SU-DHL-6 (cell line): Measurements from ENCODE around the gene FBXO17.

Source experiments
- H2AFZ ChIP-seq: fragments of 200-600 bp; sonication (generic); 2 replicates; pipeline ENCODE4 v1.6.1; 2014; ENCODE audit warnings: low read depth, mild to moderate bottlenecking, moderate library complexity, mixed read lengths, antibody characterized with exemption, low read length; ENCODE audit not compliant: severe bottlenecking
- H3F3A ChIP-seq: fragments of 200-600 bp; shearing (Covaris generic); 2 replicates; pipeline ENCODE4 v1.6.0; 2016; ENCODE audit warnings: antibody characterized with exemption, mild to moderate bottlenecking; ENCODE audit not compliant: insufficient read depth
- H3K27ac ChIP-seq: fragments of 200-600 bp; sonication (generic); 2 replicates; pipeline ENCODE4 v1.5.1; 2016; ENCODE audit warnings: low read depth, mild to moderate bottlenecking, low read length, moderate library complexity, mixed read lengths
- H3K27me3 ChIP-seq: fragments of 200-600 bp; sonication (generic), shearing (Covaris generic); 2 replicates; pipeline ENCODE4 v1.6.0; 2014; ENCODE audit warnings: mild to moderate bottlenecking, low read length
- H3K36me3 ChIP-seq: fragments of 200-600 bp; sonication (generic); 2 replicates; pipeline ENCODE4 v1.6.1; 2014; ENCODE audit warnings: mild to moderate bottlenecking, low read length, mixed read lengths
- H3K4me2 ChIP-seq: fragments of 300-600, 200-600 bp; shearing (Covaris generic), sonication (generic); 2 replicates; pipeline ENCODE4 v1.6.0; 2014; ENCODE audit warnings: low read length, low read depth, mild to moderate bottlenecking; ENCODE audit not compliant: poor library complexity, severe bottlenecking
- H3K4me3 ChIP-seq: fragments of 200-600 bp; sonication (generic); 2 replicates; pipeline ENCODE4 v1.5.1; 2014; ENCODE audit warnings: antibody characterized with exemption, low read length, mild to moderate bottlenecking, mixed read lengths; ENCODE audit not compliant: insufficient read depth, poor library complexity, severe bottlenecking
- H3K79me2 ChIP-seq: fragments of 200-600 bp; sonication (generic); 2 replicates; pipeline ENCODE4 v1.6.1; 2014; ENCODE audit warnings: mild to moderate bottlenecking, low read length, moderate library complexity; ENCODE audit not compliant: insufficient read depth
- H3K9ac ChIP-seq: fragments of 200-600 bp; sonication (generic); 2 replicates; pipeline ENCODE4 v1.7.0; 2014; ENCODE audit warnings: mild to moderate bottlenecking, low read length
- H3K9me2 ChIP-seq: fragments of 200-600 bp; sonication (generic); replicated peaks from 2 replicates; pipeline ENCODE4 v1.6.1; 2014; ENCODE audit warnings: low read length; ENCODE audit not compliant: insufficient read depth
- H3K9me3 ChIP-seq: fragments of 200-600 bp; sonication (generic); 2 replicates; pipeline ENCODE4 v1.6.1; 2014; ENCODE audit warnings: low read length, mixed read lengths; ENCODE audit not compliant: insufficient read depth
- H4K20me1 ChIP-seq: fragments of 200-600 bp; sonication (generic); 2 replicates; pipeline ENCODE4 v1.6.1; 2014; ENCODE audit warnings: low read depth, mild to moderate bottlenecking, antibody characterized with exemption, low read length, moderate library complexity, mixed read lengths
- CTCF ChIP-seq: fragments of 200-600 bp; sonication (generic); IDR thresholded peaks from one replicate; pipeline ENCODE4 v1.5.1; 2017; ENCODE audit warnings: antibody characterized with exemption, mild to moderate bottlenecking, low read length, moderate library complexity; ENCODE audit not compliant: insufficient read depth, poor library complexity, severe bottlenecking
- EZH2phosphoT487 ChIP-seq: fragments of 200-600 bp; sonication (generic), shearing (Covaris generic); conservative IDR thresholded peaks from 2 replicates; pipeline ENCODE4 v1.6.1; 2018; ENCODE audit warnings: mild to moderate bottlenecking, antibody characterized with exemption, low read length, moderate library complexity, mixed read lengths

FBXO17 gene

GRCh38 chr19:38928391-38929001, 47.0 kb downstream of the FBXO17 start:
- Histone ChIP-seq H3K36me3 (peaks cover 3% of the 10 kb centered on the region; the same call in 1 of the 2 replicates), H3F3A (no peaks in the 10 kb centered on the region), H4K20me1 (no peaks in the 10 kb centered on the region), H3K79me2 (peaks cover 51% of the 10 kb centered on the region), H3K9me3 (no peaks in the 10 kb centered on the region), H3K27me3 (no peaks in the 10 kb centered on the region), H3K4me2 (no peak overlapping the region), H3K9me2 (no peaks in the 10 kb centered on the region), H3K27ac (no peak overlapping the region), H2AFZ (no peak overlapping the region), H3K4me3 (no peak overlapping the region), H3K9ac (no peak overlapping the region)
- no peak for TF ChIP-seq CTCF
- TF ChIP-seq EZH2phosphoT487: no peak

GRCh38 chr19:38924388-38924787, 51.2 kb downstream of the FBXO17 start:
- TF ChIP-seq EZH2phosphoT487 (no peak), CTCF (no peak)
- H2AFZ ChIP-seq: no peak overlapping the region
- H3K4me2 ChIP-seq: no peak overlapping the region
- H3K9me3 ChIP-seq: no peaks in the 10 kb centered on the region
- H3K4me3 ChIP-seq: no peak overlapping the region
- no peaks in the 10 kb centered on the region for H3F3A ChIP-seq
- no peaks in the 10 kb centered on the region for H3K36me3 ChIP-seq
- no peak overlapping the region for H3K27ac ChIP-seq
- H3K9ac ChIP-seq: no peak overlapping the region
- no peaks in the 10 kb centered on the region for H3K9me2 ChIP-seq
- H3K27me3 ChIP-seq: no peaks in the 10 kb centered on the region
- peaks cover 21% of the 10 kb centered on the region for H3K79me2 ChIP-seq
- H4K20me1 ChIP-seq: no peaks in the 10 kb centered on the region

- Histone ChIP-seq H4K20me1 (no peaks in the 10 kb centered on the region), H3K36me3 (no peaks in the 10 kb centered on the region), H3K79me2 (peaks cover 2% of the 10 kb centered on the region; the same call in 1 of the 2 replicates), H3K27ac (no peak overlapping the region), H3K4me3 (no peak overlapping the region), H3K27me3 (no peaks in the 10 kb centered on the region), H2AFZ (no peak overlapping the region), H3K9ac (no peak overlapping the region), H3K9me2 (no peaks in the 10 kb centered on the region), H3K4me2 (no peak overlapping the region), H3F3A (no peaks in the 10 kb centered on the region), H3K9me3 (no peaks in the 10 kb centered on the region)
- TF ChIP-seq EZH2phosphoT487 (no peak), CTCF (no peak)
These were observed 53.1 kb downstream of the FBXO17 start for GRCh38 chr19:38922482-38922881.
